GM18520 (cell line): Measurements from ENCODE around the gene RPS6KB2.
"Not testable (repeated sequence)": the region's sequence is repeated elsewhere in the genome, so short reads cannot be mapped to it uniquely, and the experiment has no call there.

Experiments
- ATAC-seq: cut with Tn5 transposase; IDR thresholded peaks from one replicate; pipeline ENCODE4 v1.9.1; 2021; ENCODE audit not compliant: unreplicated experiment

The RPS6KB2 gene

GRCh38 chr11:67427364-67427859 lies 882 bp upstream of the RPS6KB2 start:
- not testable (repeated sequence) for ATAC-seq

- no peak for ATAC-seq
These were observed 859 bp downstream of the RPS6KB2 start for GRCh38 chr11:67429038-67429668.

DNA sequence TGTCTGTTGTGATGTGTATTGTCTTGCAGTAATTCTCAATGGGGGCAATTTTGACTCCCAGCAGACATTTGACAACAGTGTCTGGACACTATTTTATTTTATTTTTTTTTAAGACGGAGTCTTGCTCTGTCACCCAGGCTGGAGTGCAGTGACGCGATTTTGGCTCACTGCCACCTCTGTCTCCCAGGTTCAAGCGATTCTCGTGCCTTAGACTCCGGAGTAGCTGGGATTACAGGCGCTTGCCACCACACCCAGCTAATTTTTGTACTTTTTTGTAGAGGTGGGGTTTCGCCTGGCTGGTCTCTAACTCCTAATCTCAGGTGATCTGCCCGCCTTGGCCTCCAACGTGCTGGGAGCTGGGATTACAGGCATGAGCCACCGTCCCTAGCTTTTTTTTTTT lies 1.4 kb downstream of the RPS6KB2 start:
- no peak for ATAC-seq

DNA sequence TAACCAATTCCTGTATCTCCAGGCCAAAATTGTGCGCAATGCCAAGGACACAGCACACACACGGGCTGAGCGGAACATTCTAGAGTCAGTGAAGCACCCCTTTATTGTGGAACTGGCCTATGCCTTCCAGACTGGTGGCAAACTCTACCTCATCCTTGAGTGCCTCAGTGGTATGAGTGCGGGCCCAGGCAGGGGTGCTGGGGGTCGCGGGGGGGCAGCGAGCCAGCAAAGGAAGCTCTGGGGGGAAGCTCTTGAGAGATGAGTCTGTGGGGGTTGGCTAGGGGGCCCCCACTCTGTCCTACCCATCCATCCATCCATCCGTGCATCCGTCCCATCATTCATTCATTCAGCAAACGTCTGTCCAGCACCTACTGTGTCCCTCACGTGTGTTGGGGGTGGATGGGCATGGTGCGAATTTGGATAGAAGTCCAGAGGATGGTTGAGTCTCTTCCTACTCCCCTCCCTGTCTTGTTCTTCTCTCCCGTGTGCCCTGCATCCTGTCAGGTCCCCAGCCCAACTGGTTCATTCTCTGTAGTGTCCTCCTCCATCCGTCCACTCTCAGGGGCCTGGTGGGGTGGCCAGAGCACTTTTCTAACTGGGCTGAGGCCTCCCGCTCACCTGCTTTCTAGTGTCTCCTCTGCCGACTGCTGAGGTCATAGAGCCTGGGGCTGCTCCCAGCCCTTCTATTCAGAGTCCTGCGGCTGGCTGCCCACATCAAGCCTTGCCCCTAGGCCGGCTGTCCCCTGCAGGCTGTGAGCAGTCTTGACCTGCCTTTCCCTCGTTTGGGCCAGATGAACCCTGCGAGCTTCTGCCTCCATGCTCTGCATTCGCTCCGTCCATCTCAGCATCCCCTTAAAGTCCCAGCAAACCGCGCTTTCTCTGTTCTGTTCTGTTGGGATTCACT lies 3.3 kb downstream of the RPS6KB2 start:
- ATAC-seq: no peak

DNA sequence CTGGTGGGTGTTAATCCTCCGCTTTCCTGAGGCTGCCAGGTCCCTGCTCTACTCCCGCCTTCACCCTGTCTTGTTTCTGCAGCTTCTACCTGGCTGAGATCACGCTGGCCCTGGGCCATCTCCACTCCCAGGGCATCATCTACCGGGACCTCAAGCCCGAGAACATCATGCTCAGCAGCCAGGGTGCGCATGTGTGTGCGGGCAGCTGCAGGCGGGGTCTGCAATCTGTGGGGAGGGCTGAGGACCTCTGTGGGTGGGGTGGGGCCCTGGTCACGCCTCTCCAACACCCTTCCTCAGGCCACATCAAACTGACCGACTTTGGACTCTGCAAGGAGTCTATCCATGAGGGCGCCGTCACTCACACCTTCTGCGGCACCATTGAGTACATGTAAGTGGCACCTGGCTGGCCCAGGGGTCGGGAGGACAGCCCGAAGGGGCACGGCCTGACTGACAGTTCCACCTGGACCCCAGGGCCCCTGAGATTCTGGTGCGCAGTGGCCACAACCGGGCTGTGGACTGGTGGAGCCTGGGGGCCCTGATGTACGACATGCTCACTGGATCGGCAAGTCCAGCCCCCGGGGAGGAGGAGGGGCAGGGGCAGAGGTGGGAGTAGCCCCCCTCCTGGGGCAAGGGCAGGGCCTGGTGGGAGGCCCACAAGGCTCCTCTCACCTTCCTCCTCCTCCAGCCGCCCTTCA lies 4.5 kb downstream of the RPS6KB2 start:
- no peak for ATAC-seq

GRCh38 chr11:67433536-67434394 lies 5.5 kb downstream of the RPS6KB2 start:
- ATAC-seq: no peak

DNA sequence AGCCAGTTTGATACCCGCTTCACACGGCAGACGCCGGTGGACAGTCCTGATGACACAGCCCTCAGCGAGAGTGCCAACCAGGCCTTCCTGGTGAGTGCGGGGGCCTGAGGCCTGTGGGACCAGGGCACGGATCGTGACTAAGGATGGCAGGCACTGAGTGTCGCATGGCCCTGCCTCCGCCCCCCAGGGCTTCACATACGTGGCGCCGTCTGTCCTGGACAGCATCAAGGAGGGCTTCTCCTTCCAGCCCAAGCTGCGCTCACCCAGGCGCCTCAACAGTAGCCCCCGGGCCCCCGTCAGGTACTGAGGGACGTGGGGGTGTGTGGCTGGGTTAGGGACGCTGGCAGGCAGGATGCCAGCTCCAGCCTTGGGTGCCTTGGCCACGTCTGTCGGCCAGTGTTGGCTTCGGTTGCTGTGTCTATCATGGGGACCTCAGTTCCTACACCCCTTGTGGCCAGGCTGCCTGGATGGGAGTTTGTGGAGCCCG lies 6.1 kb downstream of the RPS6KB2 start:
- no peak for ATAC-seq

DNA sequence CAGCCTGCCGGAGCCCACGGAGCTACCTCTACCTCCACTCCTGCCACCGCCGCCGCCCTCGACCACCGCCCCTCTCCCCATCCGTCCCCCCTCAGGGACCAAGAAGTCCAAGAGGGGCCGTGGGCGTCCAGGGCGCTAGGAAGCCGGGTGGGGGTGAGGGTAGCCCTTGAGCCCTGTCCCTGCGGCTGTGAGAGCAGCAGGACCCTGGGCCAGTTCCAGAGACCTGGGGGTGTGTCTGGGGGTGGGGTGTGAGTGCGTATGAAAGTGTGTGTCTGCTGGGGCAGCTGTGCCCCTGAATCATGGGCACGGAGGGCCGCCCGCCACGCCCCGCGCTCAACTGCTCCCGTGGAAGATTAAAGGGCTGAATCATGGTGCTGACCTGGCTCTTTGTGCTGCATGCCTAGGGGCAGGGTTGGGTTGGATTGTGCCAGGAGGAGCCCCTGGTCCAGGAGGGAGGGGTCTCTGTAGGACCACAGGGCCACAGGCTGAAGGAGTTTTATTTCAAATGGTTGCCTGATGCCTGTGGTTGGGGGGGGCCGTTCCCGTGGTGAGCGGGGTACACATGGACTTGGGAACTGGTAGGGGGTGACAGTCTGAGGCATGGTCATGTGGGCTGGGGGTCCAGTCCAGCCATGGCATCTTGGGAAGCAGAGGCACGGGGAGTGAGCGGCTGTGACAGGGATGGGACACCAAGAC lies 6.9 kb downstream of the RPS6KB2 start:
- no peak for ATAC-seq

- no peak for ATAC-seq
These were observed 7.6 kb downstream of the RPS6KB2 start for GRCh38 chr11:67435727-67436458.

- ATAC-seq: no peak
These were observed 8.3 kb downstream of the RPS6KB2 start for GRCh38 chr11:67436459-67437081.

GRCh38 chr11:67437082-67437808 lies 9.0 kb downstream of the RPS6KB2 start, which contains the start of gene PTPRCAP:
TSS of gene PTPRCAP (minus strand) at chr11:67437682. CDS start at chr11:67437619, 63 bp downstream.
- ATAC-seq: no peak

DNA sequence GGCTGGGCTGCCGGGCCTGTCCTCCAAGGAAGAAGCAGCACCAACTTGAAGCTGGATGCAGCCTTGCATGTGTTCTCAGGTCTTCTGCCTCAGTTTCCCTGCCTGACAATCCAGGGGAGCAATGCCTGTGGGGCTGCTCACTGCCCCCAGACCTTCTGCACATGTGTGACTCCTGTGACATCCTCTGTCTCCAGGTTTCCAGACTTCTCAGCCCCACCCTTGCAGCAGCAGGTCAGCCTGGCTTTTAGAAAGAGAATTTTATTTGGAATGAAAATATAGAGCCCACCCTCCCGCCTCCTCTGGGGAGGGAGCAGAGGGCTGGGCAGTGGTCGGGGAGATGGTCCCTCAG lies 9.5 kb downstream of the RPS6KB2 start:
- no peak for ATAC-seq

DNA sequence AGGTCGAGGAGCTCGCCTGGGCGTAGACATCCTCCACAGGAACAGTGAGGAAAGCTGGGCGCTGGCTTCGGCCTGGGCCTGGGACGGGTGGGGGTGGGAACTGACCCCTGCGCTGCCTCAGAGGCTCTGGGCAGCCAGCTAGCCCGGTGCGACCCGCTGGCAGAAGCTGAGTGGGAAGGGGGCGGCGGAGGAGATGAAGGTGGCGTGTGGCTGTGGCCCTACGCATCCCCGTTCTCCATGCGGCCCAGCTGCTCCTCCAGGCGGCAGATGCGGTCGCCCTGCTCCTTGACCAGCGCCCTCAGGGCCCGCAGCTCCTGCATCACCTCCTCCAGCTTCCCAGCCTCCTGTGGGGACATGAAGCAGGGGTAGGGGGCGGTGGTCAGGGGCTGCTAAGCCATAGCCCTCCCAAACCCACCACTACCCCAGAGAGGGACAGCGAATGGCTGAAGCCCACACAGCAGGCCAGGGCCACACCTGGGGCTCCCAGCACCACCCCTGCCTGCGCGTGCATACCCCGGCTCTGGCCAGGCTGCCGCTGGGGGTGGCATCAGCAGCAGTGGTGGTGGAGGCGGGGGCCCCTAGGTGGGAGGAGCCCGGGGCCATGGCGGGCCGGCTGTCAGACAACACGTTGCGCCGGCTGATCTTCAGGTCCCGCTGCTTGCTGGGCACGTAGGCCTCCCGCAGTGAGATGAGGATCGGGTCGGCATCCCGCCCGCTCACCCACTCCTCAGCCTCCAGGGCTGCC lies 10.0 kb downstream of the RPS6KB2 start:
- ATAC-seq: no peak

DNA sequence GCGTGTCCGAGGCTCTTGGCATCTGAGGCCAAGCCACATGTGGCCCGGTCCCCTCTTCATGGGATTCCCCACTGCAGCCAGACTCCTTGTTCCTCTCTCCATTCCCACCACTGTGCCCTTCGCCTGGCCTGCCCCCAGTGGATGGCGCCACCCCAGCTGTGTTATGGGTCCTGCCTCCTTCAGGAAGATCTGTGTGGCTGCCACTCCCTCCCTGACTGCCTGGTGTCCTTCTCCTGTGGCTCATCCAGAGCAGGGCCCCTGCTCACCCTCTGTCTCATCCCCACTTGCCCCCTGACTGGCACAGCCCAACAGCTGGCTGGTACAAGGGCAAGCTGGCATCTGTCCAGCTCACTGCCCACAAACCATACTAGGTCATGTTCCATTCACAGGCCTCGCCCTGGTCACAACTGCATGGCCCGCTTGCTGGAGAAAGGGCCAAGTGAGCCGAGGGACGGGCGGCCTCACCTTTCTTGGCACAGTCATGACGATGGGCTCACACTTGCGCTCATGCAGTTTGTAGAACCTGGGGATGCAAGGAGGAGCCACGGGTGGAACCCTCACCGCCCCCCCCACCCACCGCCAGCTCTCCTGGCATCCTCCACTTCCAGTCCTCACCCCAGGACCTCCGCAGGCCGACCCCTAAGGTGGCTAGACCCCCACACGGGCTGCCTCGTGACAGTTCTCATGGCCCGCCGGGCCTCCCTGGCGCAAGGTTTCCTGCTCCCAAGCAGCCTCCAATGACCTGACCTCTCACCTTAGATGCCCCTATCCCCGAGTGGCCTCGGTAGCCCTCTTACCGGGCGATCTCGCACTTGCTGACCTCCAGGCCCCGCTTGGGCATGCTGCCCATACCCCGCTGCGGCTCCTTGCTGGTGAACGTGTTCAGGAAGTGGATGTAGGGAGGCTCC lies 11.3 kb downstream of the RPS6KB2 start:
- no peak for ATAC-seq

GRCh38 chr11:67440229-67441097 lies 12.2 kb downstream of the RPS6KB2 start:
- ATAC-seq: no peak
